HUES48 (cell line): Measurements from ENCODE around the gene SDK2.

Experiments
- H3K27ac ChIP-seq: one replicate; pipeline ENCODE4 v1.7.0; 2013; ENCODE audit warnings: low read depth, low read length, inconsistent platforms
- H3K27me3 ChIP-seq: 2 replicates; pipeline ENCODE4 v1.6.1; 2013; ENCODE audit warnings: mild to moderate bottlenecking, low read length; ENCODE audit not compliant: control insufficient read depth, insufficient read depth
- H3K36me3 ChIP-seq: 2 replicates; pipeline ENCODE4 v1.6.1; 2013; ENCODE audit warnings: low read length; ENCODE audit not compliant: control insufficient read depth, insufficient read depth
- H3K4me1 ChIP-seq: 2 replicates; pipeline ENCODE4 v1.6.1; 2013; ENCODE audit warnings: mild to moderate bottlenecking, low read length; ENCODE audit not compliant: control insufficient read depth, insufficient read depth
- H3K4me3 ChIP-seq: 2 replicates; pipeline ENCODE4 v1.5.1; 2013; ENCODE audit warnings: mild to moderate bottlenecking, low read depth, low read length
- H3K9ac ChIP-seq: 2 replicates; pipeline ENCODE4 v1.6.1; 2013; ENCODE audit warnings: mild to moderate bottlenecking, low read depth, low read length, moderate library complexity
- H3K9me3 ChIP-seq: 2 replicates; pipeline ENCODE4 v1.6.1; 2013; ENCODE audit warnings: low read length; ENCODE audit not compliant: control insufficient read depth, insufficient read depth

SDK2 gene

DNA sequence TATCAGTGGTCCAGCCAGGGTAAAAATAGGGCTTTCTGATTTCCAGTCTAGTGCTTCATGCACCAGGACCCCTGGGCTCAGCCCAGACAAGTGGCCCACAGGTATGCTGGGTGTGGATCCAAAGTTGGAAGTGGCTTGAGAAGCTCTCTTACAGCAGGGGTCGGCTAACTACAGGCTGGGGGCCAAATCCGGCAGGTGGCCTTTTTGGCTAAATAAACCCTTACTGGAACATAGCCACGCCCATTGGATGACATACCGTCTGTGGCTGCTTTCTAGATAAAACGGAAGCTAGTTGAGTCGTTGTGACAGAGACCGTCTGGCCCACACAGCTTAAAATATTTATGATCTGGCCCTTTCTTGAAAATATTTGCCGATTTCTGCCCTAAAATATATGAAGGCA is 213.4 kb downstream of the SDK2 start:
- no peaks in the 10 kb centered on the region for H3K36me3 ChIP-seq
- no peaks in the 10 kb centered on the region for H3K9me3 ChIP-seq
- no peak overlapping the region for H3K27ac ChIP-seq
- H3K4me3 ChIP-seq = no peak overlapping the region
- no peak overlapping the region for H3K9ac ChIP-seq
- no peaks in the 10 kb centered on the region for H3K4me1 ChIP-seq
- H3K27me3 ChIP-seq = no peaks in the 10 kb centered on the region

DNA sequence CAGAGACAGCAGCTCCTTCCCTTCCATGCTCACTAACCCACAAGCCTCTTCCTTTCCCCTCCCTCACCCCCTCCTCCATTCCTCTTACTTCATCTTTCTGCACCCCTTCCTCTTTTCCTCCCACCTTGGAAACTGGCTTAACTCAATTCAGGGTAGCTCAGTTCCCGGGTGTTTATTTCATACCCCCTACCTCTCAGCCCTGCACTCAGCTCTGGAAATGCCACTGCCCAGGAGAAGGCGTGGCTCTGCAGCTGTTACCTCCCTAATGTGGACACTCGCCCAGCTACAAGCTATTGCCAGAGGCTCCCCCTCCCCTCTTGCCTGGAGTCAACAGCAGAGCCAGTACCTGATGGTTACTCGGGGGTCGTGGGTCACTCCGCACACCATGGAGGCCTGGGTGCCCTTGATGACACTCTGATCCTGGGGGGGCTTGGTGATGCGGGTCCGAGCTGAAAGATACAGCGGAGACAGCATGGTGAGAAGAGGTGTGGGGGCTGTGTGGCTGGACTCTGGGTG is 214.0 kb downstream of the SDK2 start:
- H3K36me3 ChIP-seq = no peaks in the 10 kb centered on the region
- H3K4me1 ChIP-seq = no peaks in the 10 kb centered on the region
- no peak overlapping the region for H3K9ac ChIP-seq

DNA sequence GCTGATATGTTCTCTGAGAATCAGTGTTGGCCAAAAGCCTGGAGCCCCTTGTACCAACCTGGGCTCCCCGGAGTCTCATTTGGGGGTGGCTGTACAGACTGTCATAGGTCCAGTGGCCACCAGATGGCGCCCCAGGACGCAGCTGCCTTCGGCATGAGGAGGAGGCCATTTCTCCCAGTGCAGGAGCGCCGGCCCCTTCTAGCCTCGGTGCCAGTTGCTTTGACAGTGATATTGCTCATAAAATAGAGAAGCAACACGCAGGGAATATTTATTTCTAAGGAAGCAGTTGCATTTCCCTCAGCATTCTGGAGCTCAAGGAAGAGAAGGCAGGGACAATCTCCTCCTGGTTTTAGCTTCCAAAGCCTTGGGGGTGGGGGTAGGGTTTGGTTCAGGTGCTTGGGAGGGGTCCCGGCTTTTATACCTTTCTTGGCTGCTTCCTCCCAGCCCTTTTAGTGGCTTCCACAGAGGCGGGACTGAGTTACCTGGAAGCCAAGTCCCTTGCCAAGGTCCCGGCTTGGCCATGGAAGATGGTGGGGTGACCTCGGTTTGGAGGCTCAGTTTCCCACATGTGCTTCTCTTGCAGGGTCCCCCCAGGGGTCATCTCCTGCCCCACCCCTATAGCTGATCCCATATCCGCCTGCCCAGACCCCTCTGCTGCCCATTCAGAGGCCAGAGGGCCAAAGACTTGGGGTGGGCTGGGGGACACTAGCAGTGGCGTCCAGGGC is 214.6 kb downstream of the SDK2 start:
- Histone ChIP-seq H3K27ac (no peak overlapping the region), H3K9me3 (no peaks in the 10 kb centered on the region), H3K36me3 (no peaks in the 10 kb centered on the region)

More for the DNA sequence above, 214.0 kb downstream of the SDK2 start:
- Histone ChIP-seq H3K9me3 (no peaks in the 10 kb centered on the region), H3K4me3 (no peak overlapping the region), H3K27me3 (no peaks in the 10 kb centered on the region), H3K27ac (no peak overlapping the region)

DNA sequence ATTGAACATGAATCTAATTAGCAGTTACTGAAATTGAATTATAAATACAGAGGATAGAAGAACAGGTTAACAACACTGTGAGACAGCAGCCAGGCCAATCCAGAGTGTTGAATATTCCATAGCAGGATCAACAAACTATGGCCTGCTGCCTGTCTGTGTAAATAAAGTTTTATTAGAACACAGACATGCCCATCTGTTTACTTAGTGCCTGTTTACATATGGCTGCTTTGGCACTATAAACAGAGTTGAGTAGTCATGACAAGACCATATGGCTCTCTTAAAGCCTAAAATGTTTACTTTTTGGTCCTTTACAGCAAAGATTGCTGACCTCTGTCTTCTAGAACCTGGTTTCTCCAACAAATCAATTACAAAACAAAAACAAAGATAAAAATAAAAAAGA is 217.0 kb downstream of the SDK2 start:
- Histone ChIP-seq H3K9ac (no peak overlapping the region), H3K4me3 (no peak overlapping the region), H3K27me3 (no peaks in the 10 kb centered on the region), H3K36me3 (no peaks in the 10 kb centered on the region), H3K9me3 (no peaks in the 10 kb centered on the region), H3K27ac (no peak overlapping the region), H3K4me1 (no peaks in the 10 kb centered on the region)

More for the DNA sequence above, 214.6 kb downstream of the SDK2 start:
- Histone ChIP-seq H3K4me1 (no peaks in the 10 kb centered on the region), H3K9ac (no peak overlapping the region), H3K4me3 (no peak overlapping the region), H3K27me3 (no peaks in the 10 kb centered on the region)

DNA sequence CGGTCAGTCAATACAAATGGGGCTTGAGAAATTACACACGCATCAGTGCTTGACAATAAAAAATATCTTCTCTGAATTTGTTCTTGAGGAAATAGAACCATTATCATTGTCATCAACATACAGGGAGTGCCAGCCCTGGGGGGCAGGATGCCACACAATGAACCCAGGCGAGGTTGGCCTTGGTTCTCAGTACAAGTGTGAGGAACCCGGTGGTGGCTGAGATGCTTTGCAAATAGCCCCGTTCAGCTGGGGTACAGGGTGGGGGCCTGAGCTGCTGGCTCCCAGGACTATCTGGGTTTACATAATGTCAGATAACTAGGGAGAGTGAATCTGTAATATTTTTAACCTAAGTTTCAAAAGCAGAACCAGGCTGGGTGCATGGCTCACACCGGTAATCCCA is 219.7 kb downstream of the SDK2 start:
- Histone ChIP-seq H3K27ac (no peak overlapping the region), H3K9ac (no peak overlapping the region), H3K4me3 (no peak overlapping the region), H3K36me3 (no peaks in the 10 kb centered on the region), H3K9me3 (no peaks in the 10 kb centered on the region), H3K27me3 (no peaks in the 10 kb centered on the region), H3K4me1 (no peaks in the 10 kb centered on the region)

DNA sequence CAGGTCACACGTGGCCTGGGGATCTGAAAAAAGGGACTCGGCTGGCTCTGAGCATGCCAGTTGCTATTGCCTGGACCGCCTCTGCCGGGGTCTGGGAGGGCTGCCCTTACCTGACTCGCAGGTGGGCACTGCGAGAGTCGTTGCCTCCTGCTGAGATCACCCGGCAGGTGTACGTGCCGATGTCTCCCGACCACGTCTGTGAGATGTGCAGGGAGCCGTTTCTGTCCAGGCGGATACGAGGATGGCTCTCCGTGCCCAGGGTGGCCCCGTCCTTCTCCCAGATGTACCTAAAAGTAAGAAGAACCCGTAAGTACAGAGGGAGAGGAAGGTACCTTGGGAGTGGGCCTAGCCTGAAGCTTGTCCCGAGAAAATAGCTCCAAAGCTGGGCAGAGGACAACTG is 220.4 kb downstream of the SDK2 start:
- Histone ChIP-seq H3K4me1 (no peaks in the 10 kb centered on the region), H3K4me3 (no peak overlapping the region), H3K36me3 (no peaks in the 10 kb centered on the region), H3K9ac (no peak overlapping the region), H3K27ac (no peak overlapping the region), H3K9me3 (no peaks in the 10 kb centered on the region), H3K27me3 (no peaks in the 10 kb centered on the region)

DNA sequence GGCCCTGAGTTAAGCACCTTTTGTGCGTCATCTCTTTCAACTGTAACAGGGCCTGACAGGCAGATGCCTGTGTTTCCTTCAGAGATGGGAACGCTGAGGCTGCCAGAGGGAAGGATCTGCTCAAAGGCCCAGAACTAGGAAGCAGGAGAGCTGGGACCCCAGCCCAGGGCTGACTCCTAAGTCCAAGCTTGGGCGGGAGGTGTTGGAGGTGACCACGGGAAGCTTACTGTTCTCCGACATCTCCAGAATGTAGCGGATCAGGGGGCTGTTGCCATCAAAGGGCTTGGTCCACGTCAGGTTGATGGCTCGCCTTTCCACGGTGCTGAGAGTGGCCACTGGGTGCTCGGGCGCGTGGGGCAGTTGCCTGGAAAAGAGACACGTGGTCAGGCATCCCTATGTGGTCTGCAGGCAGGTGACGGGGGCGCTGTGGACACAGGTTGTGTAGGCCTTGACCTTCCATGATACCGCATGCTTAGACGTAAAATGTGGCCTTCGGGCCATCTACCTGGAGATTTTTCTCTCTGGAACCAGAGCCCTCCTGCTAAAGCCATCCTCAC is 221.0 kb downstream of the SDK2 start:
- Histone ChIP-seq H3K27me3 (no peaks in the 10 kb centered on the region), H3K9ac (no peak overlapping the region), H3K27ac (no peak overlapping the region), H3K9me3 (no peaks in the 10 kb centered on the region), H3K4me1 (no peaks in the 10 kb centered on the region), H3K36me3 (no peaks in the 10 kb centered on the region), H3K4me3 (no peak overlapping the region)

DNA sequence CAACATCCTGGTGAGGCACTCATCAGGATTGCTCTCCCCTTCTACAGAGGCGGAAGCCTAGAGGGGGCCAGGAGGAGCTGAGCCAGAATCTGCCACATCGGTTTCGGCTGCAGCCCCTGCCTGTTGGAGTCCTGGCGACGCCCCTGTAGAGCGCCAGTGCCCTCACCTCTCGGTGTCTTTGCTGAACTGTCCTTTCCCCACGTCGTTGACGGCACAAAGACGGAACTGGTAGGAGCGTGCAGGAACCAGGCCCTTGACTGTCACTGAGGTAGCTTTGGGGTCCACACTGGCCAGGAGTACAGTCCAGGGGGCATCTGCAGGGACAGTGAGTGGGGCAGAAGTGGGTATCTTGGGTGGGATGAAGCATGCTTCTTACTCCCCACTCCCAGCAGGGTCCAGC is 222.1 kb downstream of the SDK2 start:
- H3K9me3 ChIP-seq = no peaks in the 10 kb centered on the region
- no peak overlapping the region for H3K4me3 ChIP-seq
- H3K27ac ChIP-seq = no peak overlapping the region
- H3K9ac ChIP-seq = no peak overlapping the region
- H3K36me3 ChIP-seq = no peaks in the 10 kb centered on the region
- no peaks in the 10 kb centered on the region for H3K27me3 ChIP-seq
- no peaks in the 10 kb centered on the region for H3K4me1 ChIP-seq

DNA sequence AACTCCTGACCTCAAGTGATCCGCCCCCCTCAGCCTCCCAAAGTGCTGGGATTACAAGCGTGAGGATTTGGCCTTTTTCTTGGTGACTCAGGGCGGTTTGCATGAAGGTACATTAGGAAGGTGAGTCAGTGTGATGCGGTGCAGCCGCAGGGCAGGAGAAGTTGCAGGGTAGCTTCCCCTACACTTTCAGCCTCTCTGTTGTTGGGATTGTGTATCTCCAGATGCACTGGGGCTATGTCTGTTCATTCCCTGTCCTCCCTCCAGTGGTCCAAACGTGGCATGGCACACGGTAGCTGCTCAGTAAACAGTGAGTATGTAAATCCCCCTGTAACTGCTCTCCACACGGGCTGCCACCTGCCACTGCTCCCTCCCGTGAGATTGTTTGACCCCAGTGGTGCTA is 223.3 kb downstream of the SDK2 start:
- Histone ChIP-seq H3K27me3 (no peaks in the 10 kb centered on the region), H3K9ac (no peak overlapping the region), H3K9me3 (no peaks in the 10 kb centered on the region), H3K4me1 (no peaks in the 10 kb centered on the region), H3K36me3 (no peaks in the 10 kb centered on the region), H3K4me3 (no peak overlapping the region), H3K27ac (no peak overlapping the region)

DNA sequence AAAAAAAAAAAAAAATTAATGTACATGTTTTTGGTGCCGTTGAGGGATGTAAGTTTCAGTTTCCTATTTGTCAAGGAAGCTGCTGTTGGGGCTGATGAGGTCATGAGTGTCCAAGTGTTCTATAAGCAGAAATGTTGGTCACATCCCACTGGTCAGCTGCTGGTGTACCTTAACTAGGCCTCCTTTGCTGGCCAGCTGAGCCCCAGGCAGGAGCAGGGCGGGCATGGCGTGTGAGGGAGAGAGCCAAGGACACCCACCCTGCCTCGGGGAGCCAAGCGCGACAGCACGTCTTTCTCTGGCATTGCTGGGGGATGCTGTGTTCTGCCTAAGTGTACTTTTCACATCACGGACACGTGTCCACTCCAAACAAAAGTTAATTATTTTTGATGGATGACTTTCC is 224.4 kb downstream of the SDK2 start:
- no peaks in the 10 kb centered on the region; the same call in 1 of the 2 replicates for H3K36me3 ChIP-seq
- H3K27ac ChIP-seq = no peak overlapping the region
- no peak overlapping the region for H3K4me3 ChIP-seq
- H3K9me3 ChIP-seq = no peaks in the 10 kb centered on the region
- no peak overlapping the region for H3K9ac ChIP-seq
- H3K4me1 ChIP-seq = no peaks in the 10 kb centered on the region
- no peaks in the 10 kb centered on the region for H3K27me3 ChIP-seq

DNA sequence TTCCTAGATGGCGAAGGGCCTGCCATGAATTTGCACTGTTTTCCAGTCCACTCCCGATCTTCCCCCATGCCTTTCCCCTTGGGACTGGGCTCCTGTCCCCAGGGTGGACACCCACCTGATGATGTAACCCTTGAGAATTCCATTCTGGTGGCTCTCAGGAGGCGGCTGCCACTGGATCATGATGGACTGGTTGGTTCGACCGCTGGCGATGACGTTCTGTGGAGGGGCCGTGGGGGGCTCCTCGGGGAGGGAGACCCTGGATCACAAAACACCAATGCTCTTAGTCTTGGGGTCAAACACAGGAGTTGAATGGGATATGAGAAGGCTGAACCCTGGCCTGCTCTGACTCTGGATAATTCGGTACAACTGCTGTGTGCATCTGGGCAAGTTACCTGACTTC is 225.2 kb downstream of the SDK2 start:
- no peak overlapping the region for H3K27ac ChIP-seq
- H3K9ac ChIP-seq = no peak overlapping the region
- H3K9me3 ChIP-seq = no peaks in the 10 kb centered on the region
- H3K36me3 ChIP-seq = no peaks in the 10 kb centered on the region; the same call in 1 of the 2 replicates
- no peaks in the 10 kb centered on the region for H3K4me1 ChIP-seq
- H3K27me3 ChIP-seq = no peaks in the 10 kb centered on the region
- no peak overlapping the region for H3K4me3 ChIP-seq
